ENCODE results near the gene DGCR2.

The DGCR2 gene

GRCh38 chr22:18994701-18995326 lies 127.4 kb downstream of the DGCR2 start:
- H3F3A ChIP-seq (ENCODE audit: insufficient read depth) = no peaks in the 10 kb centered on the region
- no peak overlapping the region for H3K9ac ChIP-seq (ENCODE audit: low read length)
- H3K9me3 ChIP-seq (ENCODE audit: insufficient read depth, low read length) = no peaks in the 10 kb centered on the region
- no peaks in the 10 kb centered on the region for H3K79me2 ChIP-seq (ENCODE audit: insufficient read depth, low read length)
- no peak overlapping the region for H3K4me2 ChIP-seq (ENCODE audit: low read depth, low read length, poor library complexity, severe bottlenecking)
- no peaks in the 10 kb centered on the region for H3K27me3 ChIP-seq (ENCODE audit: low read length)
- H3K36me3 ChIP-seq (ENCODE audit: low read length) = no peaks in the 10 kb centered on the region
- H2AFZ ChIP-seq (ENCODE audit: low read depth, low read length, severe bottlenecking) = no peak overlapping the region
- TF ChIP-seq EZH2phosphoT487 (conservative IDR thresholded peaks at IDR 0.05; ENCODE audit: low read length) (no peak), CTCF (IDR thresholded peaks at IDR 0.05; ENCODE audit: insufficient read depth, low read length, poor library complexity, severe bottlenecking) (no peak)
- H3K4me3 ChIP-seq (ENCODE audit: insufficient read depth, low read length, poor library complexity, severe bottlenecking) = no peak overlapping the region
- H3K27ac ChIP-seq (ENCODE audit: low read depth, low read length) = no peak overlapping the region
- no peaks in the 10 kb centered on the region for H3K9me2 ChIP-seq (replicated peaks; ENCODE audit: insufficient read depth, low read length)
- H4K20me1 ChIP-seq (ENCODE audit: low read depth, low read length) = no peaks in the 10 kb centered on the region

- Histone ChIP-seq H3K9ac (ENCODE audit: low read length) (no peak overlapping the region), H3K36me3 (ENCODE audit: low read length) (no peaks in the 10 kb centered on the region), H4K20me1 (ENCODE audit: low read depth, low read length) (no peaks in the 10 kb centered on the region), H2AFZ (ENCODE audit: low read depth, low read length, severe bottlenecking) (no peak overlapping the region), H3K4me3 (ENCODE audit: insufficient read depth, low read length, poor library complexity, severe bottlenecking) (no peak overlapping the region), H3K4me2 (ENCODE audit: low read depth, low read length, poor library complexity, severe bottlenecking) (no peak overlapping the region), H3K79me2 (ENCODE audit: insufficient read depth, low read length) (no peaks in the 10 kb centered on the region), H3K27ac (ENCODE audit: low read depth, low read length) (no peak overlapping the region), H3K27me3 (ENCODE audit: low read length) (no peaks in the 10 kb centered on the region), H3K9me3 (ENCODE audit: insufficient read depth, low read length) (no peaks in the 10 kb centered on the region), H3K9me2 (replicated peaks; ENCODE audit: insufficient read depth, low read length) (no peaks in the 10 kb centered on the region), H3F3A (ENCODE audit: insufficient read depth) (no peaks in the 10 kb centered on the region)
- TF ChIP-seq EZH2phosphoT487 (conservative IDR thresholded peaks at IDR 0.05; ENCODE audit: low read length) (no peak), CTCF (IDR thresholded peaks at IDR 0.05; ENCODE audit: insufficient read depth, low read length, poor library complexity, severe bottlenecking) (no peak)
Observed at GRCh38 chr22:18994056-18994455, 128.2 kb downstream of the DGCR2 start.

- H3K9me3 ChIP-seq (ENCODE audit: insufficient read depth, low read length) = no peaks in the 10 kb centered on the region
- no peak overlapping the region for H2AFZ ChIP-seq (ENCODE audit: low read depth, low read length, severe bottlenecking)
- no peaks in the 10 kb centered on the region for H3K36me3 ChIP-seq (ENCODE audit: low read length)
- no peaks in the 10 kb centered on the region for H3F3A ChIP-seq (ENCODE audit: insufficient read depth)
- no peak overlapping the region for H3K9ac ChIP-seq (ENCODE audit: low read length)
- no peak overlapping the region for H3K4me2 ChIP-seq (ENCODE audit: low read depth, low read length, poor library complexity, severe bottlenecking)
- H3K9me2 ChIP-seq (replicated peaks; ENCODE audit: insufficient read depth, low read length) = no peaks in the 10 kb centered on the region
- no peaks in the 10 kb centered on the region for H3K27me3 ChIP-seq (ENCODE audit: low read length)
- H3K27ac ChIP-seq (ENCODE audit: low read depth, low read length) = no peak overlapping the region
- H4K20me1 ChIP-seq (ENCODE audit: low read depth, low read length) = no peaks in the 10 kb centered on the region
- no peak overlapping the region for H3K4me3 ChIP-seq (ENCODE audit: insufficient read depth, low read length, poor library complexity, severe bottlenecking)
- TF ChIP-seq EZH2phosphoT487 (conservative IDR thresholded peaks at IDR 0.05; ENCODE audit: low read length) (no peak), CTCF (IDR thresholded peaks at IDR 0.05; ENCODE audit: insufficient read depth, low read length, poor library complexity, severe bottlenecking) (no peak)
- no peaks in the 10 kb centered on the region for H3K79me2 ChIP-seq (ENCODE audit: insufficient read depth, low read length)
Observed at GRCh38 chr22:18992543-18993198, 129.5 kb downstream of the DGCR2 start.
